Right cardiac atrium (tissue), 5 donors: ENCODE measurements around the gene MBOAT1. TPM values are rescaled to one million over a fixed set of nuclear protein-coding genes. Genes with fewer than 3 reads are reported as not detected.

Experiments used
- ATAC-seq, 2 donors: fragments of 200-7000 bp; cut with Tn5 transposase; one replicate each; pipeline versions ENCODE4 v1.8.0 to v1.9.1; 2020; ENCODE audit warnings: moderate library complexity in 2 of 2, mild to moderate bottlenecking in 1 of 2
- DNase-seq, 3 donors: peaks; one replicate each; pipeline ENCODE4 v3.0.0-alpha.2; 2020
- H3K27ac ChIP-seq: one replicate; pipeline ENCODE4 v1.5.1; 2013; ENCODE audit warnings: mild to moderate bottlenecking, low read length, control low read depth, moderate library complexity
- H3K27me3 ChIP-seq: one replicate; pipeline ENCODE4 v1.6.1; 2013; ENCODE audit not compliant: control insufficient read depth, insufficient read depth
- H3K4me1 ChIP-seq: one replicate; pipeline ENCODE4 v1.6.1; 2013; ENCODE audit warnings: low read length; ENCODE audit not compliant: control insufficient read depth, insufficient read depth
- H3K4me3 ChIP-seq: one replicate; pipeline ENCODE4 v1.5.1; 2013; ENCODE audit warnings: low read length, control low read depth
- H3K9me3 ChIP-seq: one replicate; pipeline ENCODE4 v1.6.1; 2013; ENCODE audit warnings: low read length; ENCODE audit not compliant: control insufficient read depth
- WGBS: extraction: QIAGEN DNeasy Blood & Tissue Kit; methylation state at CpG from one replicate; pipeline ENCODE4 v1.1.7; 2013; 5-methylcytosine and 5-hydroxymethylcytosine counted together
- intact Hi-C, 4 donors: fragments of 100-400 bp; cut with DNase I; formaldehyde crosslinking; loops; one replicate each; pipeline versions ENCODE4 v1.11.0 to v1.14.0; 2022 to 2023
- polyA plus RNA-seq: library from polyadenylated mRNA; stranded (reverse); fragments of 200-250 nt; gene quantifications from one replicate; pipeline ENCODE4 v1.2.3, GENCODE V29; 2013
- total RNA-seq, 4 donors: library from RNA; stranded (reverse); fragmentation: NEBNext Ultra II Directional; extraction: Animal tissue kit (Norgen Biotek cat#: 25700); gene quantifications; one replicate each; pipeline ENCODE4 v1.2.1, GENCODE V29; 2021
- donor health status: healthy with polysubstance abuse.
- donor health status: DM: no; HTN: yes; CAD: no.
- donor health status: DM: no; HTN: no; CAD: no.
- donor health status: DM: no; HTN: yes; CAD: no; lungs with severe emphysema.
- donor health status: DM: yes; HTN: yes; CAD: no.

The MBOAT1 gene
- total and polyA plus RNA-seq, 5 donors: 3.0 to 9.2 (median 6.6) TPM

- intact Hi-C loops: loop anchor here in 1 of 4 donors (10.0 kb wide), 1 partner anchor 438 kb away; the partner anchor contains the start of gene CDKAL1
- 92% methylated on average over 6 of the region's 6 CpGs for WGBS
- Histone ChIP-seq H3K27me3 (no peaks in the 10 kb centered on the region), H3K9me3 (no peaks in the 10 kb centered on the region), H3K4me1 (no peaks in the 10 kb centered on the region), H3K4me3 (no peak overlapping the region), H3K27ac (no peak overlapping the region)
- DNase-seq: no peak
- no peak for ATAC-seq
Measured at GRCh38 chr6:20096536-20096935, 115.7 kb downstream of the MBOAT1 start.

GRCh38 chr6:20095436-20095835, 116.8 kb downstream of the MBOAT1 start:
- Histone ChIP-seq H3K4me3 (no peak overlapping the region), H3K9me3 (no peaks in the 10 kb centered on the region), H3K4me1 (no peaks in the 10 kb centered on the region), H3K27ac (no peak overlapping the region), H3K27me3 (no peaks in the 10 kb centered on the region)
- WGBS: 93% methylated on average over 6 of the region's 6 CpGs
- ATAC-seq (no peak), DNase-seq (no peak)
- intact Hi-C loops: loop anchor here in 1 of 4 donors (10.0 kb wide), 1 partner anchor 439 kb away; the partner anchor contains the start of gene CDKAL1

- ATAC-seq (no peak), DNase-seq (no peak)
- H3K27ac ChIP-seq: no peak overlapping the region
- intact Hi-C loops: loop anchor here in 2 of 4 donors (5.0 to 10.0 kb wide), 3 partner anchors 35 to 443 kb away; partner anchors contain the start of gene CDKAL1 (in 1 of the 2)
- H3K27me3 ChIP-seq: no peaks in the 10 kb centered on the region
- no peak overlapping the region for H3K4me3 ChIP-seq
- WGBS: 5% methylated on average over 1 of the region's 1 CpG
- no peaks in the 10 kb centered on the region for H3K4me1 ChIP-seq
- no peaks in the 10 kb centered on the region for H3K9me3 ChIP-seq
Measured at GRCh38 chr6:20092071-20092566, 120.2 kb downstream of the MBOAT1 start.

- no peaks in the 10 kb centered on the region for H3K27me3 ChIP-seq
- no peak for DNase-seq
- H3K4me1 ChIP-seq: no peaks in the 10 kb centered on the region
- no peak overlapping the region for H3K27ac ChIP-seq
- intact Hi-C loops: loop anchor here in 1 of 4 donors (5.0 kb wide), 1 partner anchor 440 kb away; no protein-coding TSS in a partner anchor
- H3K4me3 ChIP-seq: no peak overlapping the region
- ATAC-seq: no peak
- no peaks in the 10 kb centered on the region for H3K9me3 ChIP-seq
Measured at GRCh38 chr6:20086992-20087391, 125.3 kb downstream of the MBOAT1 start.

- Histone ChIP-seq H3K9me3 (no peaks in the 10 kb centered on the region), H3K4me1 (no peaks in the 10 kb centered on the region), H3K4me3 (no peak overlapping the region), H3K27ac (no peak overlapping the region), H3K27me3 (no peaks in the 10 kb centered on the region)
- no peak for ATAC-seq
- intact Hi-C loops: loop anchor here in 1 of 4 donors (5.0 kb wide), 1 partner anchor 441 kb away; no protein-coding TSS in a partner anchor
- no peak for DNase-seq
- 89% methylated on average over 2 of the region's 2 CpGs for WGBS
Measured at GRCh38 chr6:20085817-20086216, 126.5 kb downstream of the MBOAT1 start.

GRCh38 chr6:20084411-20084810, 127.9 kb downstream of the MBOAT1 start:
- no peak for ATAC-seq
- H3K27ac ChIP-seq: no peak overlapping the region
- DNase-seq: no peak
- no peaks in the 10 kb centered on the region for H3K27me3 ChIP-seq
- no peaks in the 10 kb centered on the region for H3K4me1 ChIP-seq
- no peaks in the 10 kb centered on the region for H3K9me3 ChIP-seq
- intact Hi-C loops: no loop called here
- H3K4me3 ChIP-seq: no peak overlapping the region

- DNase-seq: no peak
- ATAC-seq: no peak
Measured at GRCh38 chr6:20071998-20072397, 140.3 kb downstream of the MBOAT1 start.

GRCh38 chr6:20070047-20070446, 142.2 kb downstream of the MBOAT1 start:
- ATAC-seq (no peak), DNase-seq (no peak)
- Histone ChIP-seq H3K4me3 (no peak overlapping the region), H3K9me3 (no peaks in the 10 kb centered on the region), H3K27me3 (no peaks in the 10 kb centered on the region), H3K4me1 (no peaks in the 10 kb centered on the region), H3K27ac (no peak overlapping the region)
- intact Hi-C loops: no loop called here
- WGBS: 87% methylated on average over 3 of the region's 3 CpGs

More at GRCh38 chr6:20071998-20072397, 140.3 kb downstream of the MBOAT1 start:
- no peak overlapping the region for H3K27ac ChIP-seq
- H3K4me3 ChIP-seq: no peak overlapping the region
- no peaks in the 10 kb centered on the region for H3K9me3 ChIP-seq
- H3K27me3 ChIP-seq: no peaks in the 10 kb centered on the region
- no peaks in the 10 kb centered on the region for H3K4me1 ChIP-seq
- 94% methylated on average over 6 of the region's 6 CpGs for WGBS
- intact Hi-C loops: no loop called here

GRCh38 chr6:20069021-20069522, 143.2 kb downstream of the MBOAT1 start:
- Histone ChIP-seq H3K9me3 (no peaks in the 10 kb centered on the region), H3K4me1 (no peaks in the 10 kb centered on the region), H3K27ac (no peak overlapping the region), H3K27me3 (no peaks in the 10 kb centered on the region), H3K4me3 (no peak overlapping the region)
- ATAC-seq (no peak), DNase-seq (no peak)
- WGBS: 81% methylated on average over 12 of the region's 12 CpGs
- intact Hi-C loops: no loop called here

- no peak overlapping the region for H3K27ac ChIP-seq
- H3K4me3 ChIP-seq: no peak overlapping the region
- ATAC-seq (no peak), DNase-seq (no peak)
- 70% methylated on average over 10 of the region's 10 CpGs for WGBS
- no peaks in the 10 kb centered on the region for H3K27me3 ChIP-seq
- no peaks in the 10 kb centered on the region for H3K9me3 ChIP-seq
- intact Hi-C loops: no loop called here
- H3K4me1 ChIP-seq: no peaks in the 10 kb centered on the region
Measured at GRCh38 chr6:20068421-20068988, 143.8 kb downstream of the MBOAT1 start.

GRCh38 chr6:20061952-20062351, 150.3 kb downstream of the MBOAT1 start:
- intact Hi-C loops: no loop called here
- DNase-seq (no peak), ATAC-seq (no peak)
- Histone ChIP-seq H3K4me3 (no peak overlapping the region), H3K4me1 (no peaks in the 10 kb centered on the region), H3K27ac (no peak overlapping the region), H3K9me3 (no peaks in the 10 kb centered on the region), H3K27me3 (no peaks in the 10 kb centered on the region)
- WGBS: 85% methylated on average over 5 of the region's 5 CpGs
